ENCODE measurements around the gene ZNF385C.
"Not testable (repeated sequence)": the region's sequence is repeated elsewhere in the genome, so short reads cannot be mapped to it uniquely, and the experiment has no call there.

ZNF385C gene

DNA sequence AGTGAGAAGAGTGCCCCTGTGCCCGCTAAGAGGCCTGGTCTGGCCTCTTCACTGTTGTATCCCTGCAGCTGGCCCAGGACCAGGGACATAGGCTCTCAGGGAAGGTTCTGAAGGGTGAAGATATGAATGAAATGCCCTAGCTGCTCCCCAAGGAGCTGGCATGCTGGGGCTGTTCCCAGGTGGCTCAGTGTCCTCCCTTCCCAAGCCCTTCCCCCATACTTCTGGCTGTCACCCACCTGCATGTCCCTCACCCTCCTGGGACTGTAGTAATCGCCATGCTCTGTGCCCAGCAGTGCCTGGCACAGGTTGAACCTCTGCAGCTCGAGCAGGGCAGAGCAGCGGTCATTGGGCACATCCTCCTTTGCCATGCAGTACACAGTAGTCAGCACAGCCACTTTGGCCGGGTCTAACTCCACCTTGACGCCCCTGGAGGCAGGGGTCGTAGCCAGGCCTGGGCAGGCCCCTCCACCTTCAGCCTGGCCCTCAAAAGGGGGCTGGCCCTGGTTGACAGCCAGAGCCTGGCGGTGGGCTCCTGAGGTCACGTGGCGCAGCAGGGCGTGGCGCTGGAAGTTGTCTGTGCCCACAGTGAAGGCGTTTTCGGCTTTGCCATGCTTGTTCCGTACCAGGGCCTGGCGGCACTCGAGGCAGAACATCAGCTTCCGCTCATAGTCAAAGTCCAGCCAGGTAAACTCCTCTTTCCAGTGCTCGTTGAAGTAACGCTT, 55.5 kb downstream of the ZNF385C start:
- DNase-seq = no peak

DNA sequence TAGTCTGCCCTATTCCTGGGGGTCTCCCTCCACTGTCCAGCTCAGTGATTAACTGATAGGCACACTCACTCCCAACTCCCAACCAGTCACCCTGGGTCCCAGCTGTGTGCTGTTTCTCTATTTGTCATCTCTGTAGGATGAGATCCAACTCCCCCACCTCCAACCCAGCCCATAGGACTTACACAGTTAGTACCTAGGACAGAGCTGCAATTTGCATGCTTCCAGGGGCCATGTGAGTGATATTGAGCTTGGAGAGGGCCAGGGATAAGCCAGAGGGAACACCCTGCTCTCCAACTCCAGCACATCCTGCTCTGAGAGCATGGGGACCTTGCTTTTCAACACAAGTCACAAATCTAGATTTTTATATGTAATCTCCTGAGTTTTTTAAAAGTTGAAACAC, 56.7 kb downstream of the ZNF385C start:
- DNase-seq = no peak

DNA sequence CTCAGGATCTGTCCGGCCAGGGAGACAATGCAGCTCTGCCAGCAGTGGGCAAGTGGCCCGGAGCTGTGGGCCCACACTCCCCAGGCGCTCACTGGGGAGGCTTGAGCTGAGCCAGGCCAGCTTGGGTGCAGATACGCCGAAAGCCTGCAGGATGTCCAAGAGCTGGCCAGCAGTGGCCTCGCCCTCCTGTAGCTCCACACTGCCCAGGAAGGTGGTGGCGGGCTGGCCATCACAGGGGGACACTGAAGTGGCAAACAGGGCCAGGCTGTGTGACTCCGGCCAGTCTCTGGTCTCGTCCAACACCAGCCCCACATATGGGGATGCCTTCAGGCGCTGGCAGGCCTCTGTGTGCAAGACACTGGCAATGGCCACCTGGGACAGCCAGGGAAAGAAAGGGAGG, 57.5 kb downstream of the ZNF385C start:
- DNase-seq = no peak

DNA sequence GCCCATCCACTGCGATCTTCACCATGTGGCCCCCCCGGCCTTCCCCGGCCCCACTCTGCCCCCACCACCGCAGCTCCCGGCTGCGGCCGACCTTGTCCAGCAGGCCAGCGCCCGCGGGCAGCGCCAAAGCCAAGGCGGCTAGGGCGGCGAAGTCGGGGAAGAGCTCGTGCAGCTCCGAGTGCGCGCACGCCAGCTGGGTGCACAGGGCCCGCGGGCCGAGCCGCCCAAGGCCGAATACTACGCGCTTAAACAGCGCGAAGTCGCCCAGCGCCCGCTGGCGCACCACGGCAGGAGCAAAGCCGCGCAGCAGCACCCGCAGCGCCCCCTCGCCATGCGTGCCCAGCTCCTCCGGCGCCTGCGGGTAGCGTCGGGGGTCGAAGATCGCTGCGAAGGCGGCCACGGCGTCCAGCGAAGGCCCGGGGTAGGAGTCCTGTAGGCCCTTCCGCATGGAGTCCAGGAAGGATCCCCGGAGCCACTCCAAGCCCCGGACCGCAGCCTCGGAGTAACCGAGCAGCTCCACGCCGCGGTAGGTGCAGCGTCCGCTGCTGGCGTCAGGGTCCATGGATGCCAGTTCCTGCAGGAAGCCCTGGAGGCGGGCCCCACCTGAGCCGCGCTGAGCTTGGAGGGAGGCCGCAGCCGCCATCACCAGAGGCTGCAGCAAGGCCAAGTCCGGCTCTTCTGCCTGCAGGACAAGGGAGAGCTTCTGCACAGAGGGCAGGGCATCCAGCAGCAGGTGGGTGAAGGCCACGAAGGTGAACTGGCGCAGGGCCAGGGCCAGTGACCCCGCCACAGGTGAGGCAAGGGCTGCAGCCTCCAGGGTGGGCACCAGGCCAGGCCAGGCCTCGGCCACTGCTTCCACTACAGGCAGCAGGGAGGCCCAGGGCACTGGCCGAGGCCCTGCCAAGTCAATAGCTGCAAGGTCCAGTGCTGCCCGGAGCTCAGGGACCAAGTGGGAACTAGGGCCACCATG, 58.2 kb downstream of the ZNF385C start:
- no peak for DNase-seq

DNA sequence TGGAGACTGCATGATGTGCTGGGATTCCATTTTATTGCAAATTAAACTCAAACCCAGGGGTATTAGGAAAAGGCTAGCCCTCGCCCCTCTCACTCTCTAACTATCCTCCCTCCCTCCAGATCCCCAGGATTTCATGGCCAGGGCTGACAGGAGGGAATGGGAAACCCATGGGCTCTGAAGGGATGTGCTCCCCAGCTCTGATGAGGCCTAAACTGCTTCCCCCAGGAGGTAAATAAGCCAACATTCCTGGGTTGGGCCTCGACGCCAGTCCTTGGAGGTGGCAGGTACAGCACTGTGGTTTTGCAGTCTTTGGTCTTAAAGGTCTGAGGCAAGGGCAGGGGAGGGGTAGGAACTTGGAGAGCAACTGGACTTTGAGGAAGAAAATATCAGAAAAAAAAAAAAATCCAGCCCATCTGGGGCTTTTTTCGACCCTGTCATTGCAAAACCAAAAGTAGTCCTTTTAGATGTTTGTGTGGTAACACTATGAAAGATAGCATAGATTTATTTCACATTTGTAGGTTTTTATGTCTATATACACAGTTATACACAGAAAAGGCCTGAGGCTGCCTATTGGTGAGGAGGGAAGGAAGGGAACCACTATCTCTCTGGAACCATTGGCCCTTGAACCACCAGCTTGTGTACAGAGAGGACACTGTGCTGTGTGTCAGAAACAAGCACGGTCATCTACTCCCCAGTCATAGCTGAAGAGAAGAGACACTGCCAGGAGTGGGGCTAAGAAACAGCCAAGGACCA, 59.9 kb downstream of the ZNF385C start:
- DNase-seq = no peak

DNA sequence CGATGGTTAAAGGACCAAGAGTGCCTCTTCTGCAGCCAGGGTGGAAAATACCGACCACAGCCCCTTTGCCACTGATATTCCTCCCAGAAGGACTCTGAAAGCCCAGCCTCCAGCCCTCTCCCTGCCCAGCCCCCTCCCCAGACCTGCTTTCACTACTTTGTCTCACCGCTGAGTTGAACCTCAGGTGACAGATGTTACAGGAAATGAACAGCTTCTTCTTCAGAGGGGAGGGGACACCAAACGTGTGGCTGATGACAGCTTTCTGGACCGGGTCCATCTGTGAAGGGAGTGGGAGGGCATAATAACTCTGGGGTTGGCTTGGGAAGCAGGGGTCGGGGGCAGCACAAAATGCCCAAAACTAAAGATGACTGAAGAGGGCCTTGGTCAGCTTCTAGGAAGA, 64.2 kb downstream of the ZNF385C start:
- DNase-seq = no peak

DNA sequence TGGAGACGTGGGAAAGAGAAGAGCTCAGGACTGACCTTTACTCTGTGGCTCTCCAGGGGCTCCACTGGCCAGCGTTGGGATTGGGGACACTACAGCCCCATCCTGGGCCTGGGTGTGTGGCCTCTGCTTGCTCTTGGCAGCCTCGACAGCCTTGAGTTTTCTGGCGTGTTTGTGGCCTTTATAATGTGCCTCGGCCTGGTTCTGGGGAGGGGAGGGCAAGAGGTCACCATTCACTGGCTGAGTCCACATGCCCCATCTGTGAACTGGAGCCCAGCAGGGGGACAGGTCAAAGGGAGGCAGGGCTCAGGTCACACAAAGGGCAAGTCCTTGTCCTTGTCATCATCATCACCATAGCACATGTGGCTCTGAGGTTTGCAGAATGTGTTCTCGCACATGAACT, 66.7 kb downstream of the ZNF385C start:
- no peak for DNase-seq

DNA sequence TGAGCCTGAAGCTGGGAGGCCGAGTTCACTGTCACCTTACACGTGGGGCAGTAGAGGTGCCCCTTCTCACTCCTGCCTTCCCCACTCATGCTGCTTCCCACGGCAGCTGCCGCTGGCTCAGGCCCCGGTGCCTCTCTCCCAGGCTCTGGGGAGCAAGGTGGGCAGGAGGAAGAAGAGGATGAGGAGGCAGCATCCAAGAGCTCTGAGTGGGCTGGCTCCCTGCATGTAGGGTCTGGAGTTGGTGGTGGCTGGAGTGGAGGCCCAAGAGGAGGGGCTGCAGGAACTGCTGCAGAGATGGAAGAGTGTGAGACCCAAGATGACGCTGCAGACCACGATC, 69.5 kb downstream of the ZNF385C start:
- DNase-seq = no peak

DNA sequence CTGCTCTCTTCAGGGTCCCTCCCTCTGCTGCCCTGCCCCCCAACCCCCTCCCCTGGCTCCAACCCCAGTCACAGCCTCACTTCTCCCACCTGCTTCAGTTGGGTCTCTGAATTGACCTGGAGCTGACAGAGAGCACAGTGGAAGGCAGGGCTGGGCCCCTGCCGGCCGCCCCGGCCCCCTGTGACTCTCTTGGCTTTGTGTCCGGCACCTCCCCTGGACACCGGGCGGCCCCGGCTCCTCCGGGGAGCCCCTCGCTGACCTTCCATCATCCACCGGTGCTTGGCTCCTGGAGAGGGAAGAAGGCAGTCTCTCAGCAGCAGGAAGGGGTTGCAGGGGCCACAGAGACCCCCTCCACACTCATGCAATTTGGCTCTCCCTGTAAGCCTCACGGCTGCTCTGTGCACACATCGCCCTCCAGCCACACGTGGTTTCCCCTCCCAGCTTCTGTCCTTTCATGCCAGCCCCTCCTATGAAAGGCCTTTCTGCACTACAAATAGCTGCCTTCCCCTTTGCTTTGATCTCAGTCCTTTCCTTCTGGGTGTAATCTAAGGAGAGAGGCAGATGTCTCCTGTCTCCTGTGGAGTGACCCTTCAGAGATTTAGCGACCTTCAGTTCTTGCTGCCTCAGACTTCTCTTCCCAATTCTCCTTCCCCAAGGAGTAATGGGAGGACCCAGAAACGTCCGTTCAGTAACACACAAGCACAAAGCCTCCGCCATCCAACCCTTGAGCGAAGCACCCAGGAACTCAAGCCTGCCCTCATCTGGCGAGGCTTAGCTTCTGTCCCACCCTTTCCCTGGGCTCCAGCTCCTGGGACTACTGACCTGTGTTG, 70.1 kb downstream of the ZNF385C start:
- no peak for DNase-seq

DNA sequence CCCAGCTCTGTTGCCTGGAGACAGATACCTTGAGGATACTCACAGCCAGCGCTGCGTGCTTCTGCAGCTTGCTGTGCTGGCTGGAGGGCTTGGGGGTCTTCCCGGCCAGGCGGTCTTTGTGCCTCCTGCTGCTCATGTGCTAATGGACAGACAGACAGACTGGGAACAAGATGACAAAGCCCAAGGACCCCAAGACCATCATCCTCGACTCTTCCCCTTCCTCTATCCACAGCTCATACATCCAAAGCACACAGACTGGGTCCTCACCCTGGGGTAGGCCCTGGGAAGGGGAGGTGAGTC, 70.7 kb downstream of the ZNF385C start:
- DNase-seq = no peak

DNA sequence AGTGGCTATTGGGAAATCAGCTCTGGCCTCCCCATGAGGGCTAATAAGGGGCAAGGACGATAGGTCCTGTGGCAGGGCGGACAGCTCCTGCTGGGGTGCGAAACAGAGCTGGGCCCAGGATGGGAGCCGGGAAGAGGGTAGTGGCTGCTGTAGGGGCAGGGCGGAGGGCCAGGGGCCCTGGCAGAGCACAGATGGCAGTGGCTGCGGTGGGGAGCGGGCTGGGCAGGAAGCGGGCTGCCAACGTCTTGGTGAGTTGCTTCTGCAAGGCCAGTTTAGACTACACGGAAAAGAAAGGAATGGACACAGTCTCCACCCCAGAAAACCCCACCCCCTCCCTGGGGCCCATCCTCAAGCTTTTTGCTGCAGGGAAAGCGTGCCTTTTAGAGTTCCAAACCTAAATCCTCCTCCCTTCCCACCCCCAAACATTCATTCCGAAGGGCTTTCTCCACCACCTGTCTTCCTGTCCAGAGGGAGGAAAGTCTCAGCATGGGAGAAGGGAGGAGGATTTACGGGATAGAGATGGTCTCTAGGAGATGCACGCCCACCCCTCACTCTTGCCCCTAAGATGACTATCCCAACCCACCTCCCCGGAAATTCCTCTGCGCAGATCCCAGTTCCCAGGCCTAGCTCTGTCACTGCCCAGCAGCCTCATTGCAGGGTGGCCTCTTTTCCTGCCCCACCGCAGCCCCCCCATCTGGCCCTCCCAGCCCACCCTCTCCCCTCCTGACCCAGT, 71.2 kb downstream of the ZNF385C start:
- no peak for DNase-seq

DNA sequence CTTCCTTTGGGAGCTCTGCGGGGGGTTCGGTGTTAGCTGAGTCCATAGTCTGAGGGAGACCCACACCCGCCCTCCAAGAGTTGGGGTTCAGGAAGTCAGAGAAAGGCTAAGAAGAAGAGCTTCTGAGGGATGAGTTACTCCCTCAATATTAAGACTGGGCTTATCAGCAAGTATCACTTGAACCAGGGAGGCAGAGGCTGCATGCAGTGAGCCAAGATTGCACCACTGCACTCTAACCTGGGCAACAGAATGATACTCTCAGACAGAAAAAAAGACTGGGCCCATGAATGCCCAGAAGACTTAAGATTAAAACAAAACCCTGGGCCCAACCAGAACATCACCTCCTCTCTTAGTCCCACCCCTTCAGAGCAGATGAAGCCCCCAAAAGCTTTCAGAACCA, 72.3 kb downstream of the ZNF385C start:
- DNase-seq = no peak

DNA sequence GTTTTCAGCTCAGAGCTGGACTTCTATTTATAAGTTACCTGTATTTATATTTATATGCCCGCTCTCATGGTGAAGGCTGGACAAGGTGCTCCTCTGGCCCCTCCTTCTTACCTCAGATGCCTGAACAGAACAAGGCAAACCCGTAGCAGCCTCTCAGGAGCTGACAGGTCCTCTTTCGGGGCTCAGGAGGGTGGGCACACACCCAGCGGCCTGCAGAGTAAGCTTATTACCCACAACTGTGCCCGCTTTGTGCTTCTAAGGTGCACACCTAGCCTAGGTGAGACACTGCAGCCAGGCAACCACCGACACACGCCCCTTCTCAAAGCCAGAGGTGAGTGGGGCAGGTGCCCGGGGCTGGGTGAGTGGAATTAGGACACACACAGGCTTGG, 73.1 kb downstream of the ZNF385C start:
- no peak for DNase-seq

DNA sequence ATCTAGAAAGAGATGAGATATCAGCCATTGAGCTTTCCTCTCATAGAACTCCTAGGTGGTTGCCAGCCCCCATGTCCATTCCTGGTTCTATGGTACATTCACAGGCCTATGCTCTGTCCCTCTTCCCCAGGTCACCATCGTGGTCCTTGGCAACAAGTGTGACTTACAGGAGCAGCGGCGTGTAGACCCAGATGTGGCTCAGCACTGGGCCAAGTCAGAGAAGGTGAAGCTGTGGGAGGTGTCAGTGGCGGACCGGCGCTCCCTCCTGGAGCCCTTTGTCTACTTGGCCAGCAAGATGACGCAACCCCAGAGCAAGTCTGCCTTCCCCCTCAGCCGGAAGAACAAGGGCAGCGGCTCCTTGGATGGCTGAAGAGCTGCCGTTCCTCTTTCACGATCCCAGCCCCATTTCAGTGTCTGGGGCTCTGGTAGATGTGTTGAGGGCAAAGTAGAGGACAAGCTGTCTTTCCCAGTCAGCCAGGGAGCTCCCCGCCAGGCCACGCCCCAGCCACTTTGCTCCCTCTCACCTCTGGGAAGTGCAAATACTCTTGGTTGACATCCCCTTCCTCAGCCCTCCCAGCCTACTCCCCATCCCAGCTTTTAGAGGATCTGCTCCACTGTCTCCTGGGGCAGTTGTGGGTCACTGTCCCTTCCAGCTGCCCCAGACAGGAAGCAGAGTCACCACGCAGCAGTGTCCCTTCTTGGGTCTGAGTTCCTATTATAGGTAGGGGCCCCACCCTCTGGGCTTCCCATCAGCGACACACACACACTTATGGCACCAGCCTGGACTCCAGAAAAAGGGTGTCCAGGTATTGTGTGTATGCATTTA, 74.5 kb downstream of the ZNF385C start:
- no peak for DNase-seq

DNA sequence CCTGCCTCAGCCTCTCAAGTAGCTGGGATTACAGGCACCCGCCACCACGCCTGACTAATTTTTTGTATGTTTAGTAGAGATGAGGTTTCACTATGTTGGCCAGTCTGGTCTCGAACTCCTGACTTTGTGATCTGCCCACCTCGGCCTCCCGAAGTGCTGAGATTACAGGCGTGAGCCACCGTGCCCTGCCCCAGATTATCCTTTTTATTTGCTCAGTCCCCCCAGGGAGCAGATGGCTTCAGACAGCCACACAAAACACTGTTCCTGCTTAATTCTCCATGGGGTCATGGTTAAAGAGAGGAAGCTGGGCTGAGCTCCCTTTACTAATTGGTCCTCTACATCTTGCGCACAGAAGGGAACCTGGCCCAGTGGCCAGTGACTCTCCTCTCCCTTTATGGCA, 77.4 kb downstream of the ZNF385C start:
- DNase-seq = not testable (repeated sequence)

DNA sequence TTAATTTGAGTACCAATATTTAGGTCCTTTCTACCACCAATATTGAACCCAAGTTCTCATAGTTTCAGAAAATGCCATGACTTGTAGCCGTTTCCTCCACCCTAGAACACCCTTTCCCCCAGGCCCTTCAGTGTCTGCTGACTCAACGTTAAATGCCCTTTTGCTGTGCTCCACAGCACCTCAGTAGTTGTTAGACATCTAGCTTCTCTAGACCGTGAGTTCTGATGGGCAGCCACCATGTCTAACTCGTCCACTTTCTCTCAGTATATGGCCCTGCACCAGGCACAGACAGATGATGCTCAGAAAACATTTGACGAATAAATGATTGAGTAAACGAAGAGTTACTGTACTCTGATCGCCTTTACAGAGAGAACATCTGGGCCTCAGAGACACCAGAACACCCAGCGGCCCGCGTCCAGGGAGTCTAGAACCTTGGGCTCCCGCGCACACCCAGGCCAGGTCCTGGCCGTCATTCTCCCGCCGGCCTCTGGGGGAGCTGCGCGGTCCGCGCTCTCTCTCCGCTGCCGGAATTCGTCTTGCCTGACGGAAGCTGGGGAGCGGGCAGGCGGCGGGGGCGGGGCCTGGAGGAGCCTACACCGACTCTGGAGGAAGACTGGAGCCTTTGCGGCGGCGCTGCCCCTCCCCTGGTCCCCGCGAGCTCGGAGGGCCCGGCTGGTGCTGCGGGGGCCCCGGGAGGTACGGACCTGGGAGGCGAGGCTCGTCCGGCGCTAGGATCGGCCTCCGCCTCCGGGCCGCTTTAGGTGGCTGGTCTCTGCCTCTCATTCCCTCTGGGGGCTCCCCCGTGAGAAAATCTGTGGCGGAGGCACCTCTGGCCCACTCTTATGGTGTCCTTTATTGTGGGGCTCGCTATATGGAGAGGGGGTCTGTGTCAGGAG, 78.5 kb downstream of the ZNF385C start, which contains the start of gene NKIRAS2:
Gene NKIRAS2 (plus strand): TSS at position 582 of the 896 bp plus-strand sequence. CDS start 1,488 bp downstream, outside the sequence.
- DNase-seq = peak; percentile 91

DNA sequence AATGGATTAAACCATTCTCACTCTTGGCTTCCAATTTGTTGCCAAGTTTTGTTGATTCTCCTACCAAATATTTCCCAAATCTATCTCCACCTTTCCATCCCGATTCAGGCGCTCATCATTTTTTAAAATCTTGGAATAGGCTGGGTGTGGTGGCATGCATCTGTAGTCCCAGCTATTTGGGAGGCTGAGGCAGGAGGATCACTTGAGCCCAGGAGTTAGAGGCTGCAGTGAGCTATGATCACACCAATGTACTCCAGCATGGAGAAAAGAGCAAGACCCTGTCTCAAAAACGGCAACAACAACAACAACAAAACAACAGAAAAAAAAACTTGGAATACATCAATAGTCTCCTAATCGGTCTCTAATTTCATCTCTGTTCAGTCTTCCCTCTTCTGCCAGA, 79.3 kb downstream of the ZNF385C start:
- DNase-seq = no peak

DNA sequence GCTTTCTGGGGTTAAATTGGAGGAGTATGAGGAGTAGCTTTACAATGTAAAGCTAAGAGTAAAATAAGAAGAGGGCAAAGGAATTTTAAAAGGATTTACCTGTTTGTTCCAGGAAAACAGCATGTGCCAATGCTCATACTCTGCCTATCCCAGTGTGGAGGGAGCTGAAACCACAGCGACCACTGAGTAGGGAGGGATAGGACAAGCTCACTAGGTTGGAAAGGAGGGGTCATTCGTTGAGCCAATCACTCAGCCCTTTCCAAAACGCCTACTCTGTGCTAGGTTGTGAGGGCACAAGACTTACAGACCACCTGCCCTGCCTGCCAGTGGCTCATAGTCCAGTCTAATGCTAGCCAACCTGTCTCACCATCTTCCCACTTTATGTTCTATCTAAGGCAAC, 79.9 kb downstream of the ZNF385C start:
- no peak for DNase-seq

DNA sequence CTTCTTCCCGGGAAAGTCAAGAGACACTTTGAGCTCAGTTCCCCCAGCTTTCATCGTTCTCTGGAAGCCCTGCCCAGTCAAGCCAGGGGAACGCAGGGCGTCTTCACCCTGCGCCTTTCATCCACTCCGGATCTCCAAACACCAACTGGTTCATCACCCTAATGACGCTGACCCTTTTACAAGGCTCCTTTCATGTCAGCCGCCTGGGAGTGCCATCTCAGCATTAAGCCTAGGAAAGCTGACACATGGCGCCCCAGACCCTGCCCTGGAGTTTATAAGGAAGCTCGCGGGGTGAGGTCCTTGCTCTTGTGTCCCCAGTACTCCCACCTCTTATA, 80.4 kb downstream of the ZNF385C start:
- DNase-seq = no peak

Measured in HCEC 1CT (cell line).